Measurements from ENCODE around the gene MYOM1.

DNA sequence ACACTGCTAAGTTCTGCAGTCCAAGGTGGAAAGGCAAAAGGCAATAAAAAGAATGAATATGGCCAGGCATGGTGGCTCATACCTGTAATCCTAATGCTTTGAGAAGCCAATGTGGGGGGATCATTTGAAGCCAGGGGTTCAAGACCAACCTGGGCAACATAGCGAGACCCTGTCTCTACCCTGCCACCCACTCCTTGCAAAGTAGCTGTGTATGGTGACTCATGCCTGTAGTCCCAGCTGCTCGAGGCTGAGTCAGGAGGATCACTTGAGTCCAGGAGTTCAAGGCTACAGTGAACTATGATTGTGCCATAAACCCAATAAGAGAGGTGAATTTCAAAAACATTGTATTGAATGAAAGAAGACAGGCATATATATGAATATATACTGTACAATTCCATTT, 44.6 kb upstream of the MYOM1 start:
- TF ChIP-seq CTCF (conservative IDR thresholded peaks at IDR 0.05; ENCODE audit: low read length), result no peak
- no peak for TF ChIP-seq EZH2phosphoT487 (IDR thresholded peaks at IDR 0.05; ENCODE audit: borderline replicate concordance, low read depth, low read length)
